MCF 10A (cell line): Measurements from ENCODE around the gene SIRT7. TPM values are rescaled to one million over a fixed set of nuclear protein-coding genes. Genes with fewer than 3 reads are reported as not detected.

ENCODE experiments used
- BruUV-seq: library from RNA; stranded (reverse); fragments of 400-500 nt; replicated peaks from 2 replicates; lab custom pipeline; 2021; lab: Mats Ljungman, UMichigan
- CTCF ChIA-PET: fragments of 300-600 bp; sonication (Branson Sonifier 250); formaldehyde crosslinking; extraction: SDS; loops from one replicate; lab custom pipeline; 2021; ENCODE audit warnings: antibody characterized with exemption, inconsistent platforms; lab: Yijun Ruan, JAX
- POLR2A ChIA-PET: fragments of 300-600, 350-650 bp; sonication (Branson Sonifier 250); formaldehyde crosslinking; extraction: SDS; loops from one replicate; lab custom pipeline; 2020; ENCODE audit warnings: antibody characterized with exemption, inconsistent platforms; lab: Yijun Ruan, JAX
- DNase-seq: peaks from one replicate; pipeline ENCODE4 v3.0.0-alpha.2; 2018; ENCODE audit not compliant: unreplicated experiment
- H3K27ac Mint-ChIP-seq: one replicate; pipeline ENCODE4 v1.8.0; 2022; ENCODE audit warnings: mild to moderate bottlenecking, low read depth, mixed read lengths; ENCODE audit not compliant: unreplicated experiment
- H3K27me3 Mint-ChIP-seq: one replicate; pipeline ENCODE4 v1.8.0; 2022; ENCODE audit warnings: mixed read lengths; ENCODE audit not compliant: insufficient read depth, unreplicated experiment
- H3K36me3 Mint-ChIP-seq: one replicate; pipeline ENCODE4 v1.8.0; 2022; ENCODE audit warnings: mild to moderate bottlenecking, moderate library complexity, mixed read lengths; ENCODE audit not compliant: insufficient read depth, unreplicated experiment
- H3K4me1 Mint-ChIP-seq: one replicate; pipeline ENCODE4 v1.8.0; 2022; ENCODE audit warnings: mixed read lengths; ENCODE audit not compliant: insufficient read depth, unreplicated experiment
- H3K4me3 Mint-ChIP-seq: one replicate; pipeline ENCODE4 v1.8.0; 2022; ENCODE audit warnings: mild to moderate bottlenecking, moderate library complexity, mixed read lengths; ENCODE audit not compliant: unreplicated experiment
- H3K9me3 Mint-ChIP-seq: one replicate; pipeline ENCODE4 v1.8.0; 2022; ENCODE audit warnings: mixed read lengths; ENCODE audit not compliant: unreplicated experiment
- CTCF ChIP-seq: fragments of 200-600 bp; IDR thresholded peaks from one replicate; pipeline ENCODE4 v1.8.0; 2022; ENCODE audit warnings: antibody characterized with exemption, mild to moderate bottlenecking; ENCODE audit not compliant: unreplicated experiment
- intact Hi-C: fragments of 100-400 bp; cut with micrococcal nuclease; formaldehyde crosslinking; loops from 2 replicates; pipeline ENCODE4 v1.14.1; 2022
- total RNA-seq: library from RNA; stranded (reverse); gene quantifications from 2 replicates; pipeline ENCODE4 v1.2.3, GENCODE V29; 2022

SIRT7 gene
- total RNA-seq, 1 experiment from 2014 or later, result 36.6 TPM

- peak; percentile 93 for DNase-seq
- intact Hi-C loops, result no loop called here
- peak within 1 kb of the TSS; percentile 84 for H3K4me3 Mint-ChIP-seq
- POLR2A ChIA-PET, result interaction anchor here (0.6 to 6.3 kb wide), 13 partner anchors 10 to 855 kb away, joined by 3 to 59 read pairs (median 6); partner anchors contain the start of genes CENPX, FASN, LRRC45 and NPLOC4
- H3K27me3 Mint-ChIP-seq, result no peaks in the 10 kb centered on the region
- BruUV-seq, result no TSS peak
- TF ChIP-seq CTCF, result peak; percentile 26
- no peaks in the 10 kb centered on the region for H3K9me3 Mint-ChIP-seq
- peaks cover 19% of the 10 kb centered on the region for H3K4me1 Mint-ChIP-seq
- H3K27ac Mint-ChIP-seq, result peak within 1 kb of the TSS; percentile 81
- CTCF ChIA-PET, result interaction anchor here (0.5 to 1.2 kb wide), 7 partner anchors 14 to 124 kb away, joined by 3 to 7 read pairs (median 4); partner anchors contain the start of genes GPS1 and RFNG
- peaks cover 9% of the 10 kb centered on the region for H3K36me3 Mint-ChIP-seq
Observed at GRCh38 chr17:81927653-81928543, 9.9 kb upstream of the SIRT7 start, which contains the start of gene MAFG. MAFG (minus strand) TSS chr17:81927735; CDS start chr17:81923185, 4,550 bp downstream.

- no peak overlapping the region for H3K27ac Mint-ChIP-seq
- DNase-seq, result no peak
- peaks cover 16% of the 10 kb centered on the region for H3K36me3 Mint-ChIP-seq
- intact Hi-C loops, result no loop called here
- no peaks in the 10 kb centered on the region for H3K27me3 Mint-ChIP-seq
- peak overlapping the region; percentile 84 for H3K4me3 Mint-ChIP-seq
- peaks cover 21% of the 10 kb centered on the region for H3K4me1 Mint-ChIP-seq
- no TSS peak for BruUV-seq
- ChIA-PET CTCF (interaction anchor here (0.5 to 1.2 kb wide), 6 partner anchors 13 to 279 kb away, joined by 3 to 7 read pairs (median 4); no protein-coding TSS in a partner anchor), POLR2A (interaction anchor here (0.6 to 6.3 kb wide), 14 partner anchors 11 to 854 kb away, joined by 3 to 59 read pairs (median 6); partner anchors contain the start of genes CENPX, DCXR, FASN and LRRC45)
- TF ChIP-seq CTCF, result no peak
- H3K9me3 Mint-ChIP-seq, result no peaks in the 10 kb centered on the region
Observed at GRCh38 chr17:81927152-81927652, 9.2 kb upstream of the SIRT7 start.

GRCh38 chr17:81926451-81927151 is 8.6 kb upstream of the SIRT7 start:
- H3K27me3 Mint-ChIP-seq, result no peaks in the 10 kb centered on the region
- ChIA-PET POLR2A (interaction anchor here (0.5 to 6.3 kb wide), 13 partner anchors 10 to 242 kb away, joined by 3 to 59 read pairs (median 6); partner anchors contain the start of genes CENPX, DCXR, FASN and LRRC45), CTCF (interaction anchor here (0.6 to 1.1 kb wide), 4 partner anchors 46 to 280 kb away, joined by 3 to 8 read pairs (median 4); no protein-coding TSS in a partner anchor)
- peak; percentile 70 for DNase-seq
- H3K4me1 Mint-ChIP-seq, result peaks cover 21% of the 10 kb centered on the region
- intact Hi-C loops, result no loop called here
- no peaks in the 10 kb centered on the region for H3K9me3 Mint-ChIP-seq
- TF ChIP-seq CTCF, result no peak
- no TSS peak for BruUV-seq
- peaks cover 21% of the 10 kb centered on the region for H3K36me3 Mint-ChIP-seq
- H3K4me3 Mint-ChIP-seq, result peak overlapping the region; percentile 84
- peak overlapping the region; percentile 81 for H3K27ac Mint-ChIP-seq
